H1 (cell line): ENCODE results near the gene MSI2. TPM values are rescaled to one million over a fixed set of nuclear protein-coding genes. Genes with fewer than 3 reads are reported as not detected.

Source experiments
- CTCF ChIA-PET: fragments of 300-600 bp; sonication (Branson Sonifier 250); formaldehyde crosslinking; loops from one replicate; lab custom pipeline; 2021; ENCODE audit not compliant: partially characterized antibody; lab: Charles Lee
- POLR2A ChIA-PET: fragments of 300-600 bp; sonication (Branson Sonifier 250); formaldehyde crosslinking; loops from one replicate; lab custom pipeline; 2021; ENCODE audit warnings: inconsistent platforms; ENCODE audit not compliant: partially characterized antibody; lab: Charles Lee
- DNase-seq, 2 experiments: peaks; one replicate each; pipeline versions ENCODE4 v3.0.0 to v3.0.0-alpha.2; 2010 to 2022; ENCODE audit warnings: low spot score in 2 of 2, low read depth in 1 of 2, mixed read lengths in 1 of 2
- FAIRE-seq: peaks from 2 replicates; lab custom pipeline; 2011; peaks lifted over from hg19 to GRCh38; lab: Jason Lieb, UNC
- H2AFZ ChIP-seq: 2 replicates; pipeline ENCODE4 v1.8.1; 2012; ENCODE audit warnings: low read length, inconsistent platforms
- H2AK5ac ChIP-seq: 2 replicates; pipeline ENCODE4 v1.6.1; 2013; ENCODE audit warnings: low read depth, low read length
- H2BK120ac ChIP-seq: replicated peaks from 2 replicates; pipeline ENCODE3; 2013; ENCODE audit warnings: low read depth, low read length, inconsistent platforms
- H2BK12ac ChIP-seq: 2 replicates; pipeline ENCODE4 v1.6.1; 2013; ENCODE audit warnings: low read depth, low read length
- H2BK15ac ChIP-seq: 2 replicates; pipeline ENCODE4 v1.6.1; 2013; ENCODE audit warnings: low read length
- H2BK20ac ChIP-seq: 2 replicates; pipeline ENCODE4 v1.6.1; 2013; ENCODE audit warnings: low read length
- H2BK5ac ChIP-seq: 2 replicates; pipeline ENCODE4 v1.6.1; 2013; ENCODE audit warnings: low read depth, low read length
- H3K14ac ChIP-seq: 2 replicates; pipeline ENCODE4 v1.6.1; 2013; ENCODE audit warnings: inconsistent platforms; ENCODE audit not compliant: insufficient read length
- H3K18ac ChIP-seq: 2 replicates; pipeline ENCODE4 v1.6.1; 2013; ENCODE audit warnings: low read length; ENCODE audit errors: extremely low read depth
- H3K23ac ChIP-seq: 2 replicates; pipeline ENCODE4 v1.6.1; 2013; ENCODE audit warnings: inconsistent platforms; ENCODE audit not compliant: insufficient read length
- H3K23me2 ChIP-seq: 2 replicates; pipeline ENCODE4 v1.6.1; 2013; ENCODE audit warnings: low read depth, low read length
- H3K27ac ChIP-seq: 2 replicates; pipeline ENCODE4 v1.6.1; 2011; ENCODE audit warnings: low read depth, low read length, inconsistent platforms
- H3K27me3 ChIP-seq, 4 experiments: replicated peaks in 1 of 4; 1 replicate in 1 of 4; 2 replicates in 3 of 4; pipeline versions ENCODE4 v1.6.1 to v1.8.1; 2011 to 2013; ENCODE audit warnings: low read length in 3 of 4, mild to moderate bottlenecking in 3 of 4, inconsistent platforms in 2 of 4, mixed read lengths in 2 of 4, moderate library complexity in 1 of 4; ENCODE audit not compliant: control insufficient read depth in 3 of 4, insufficient read depth in 3 of 4; ENCODE audit errors: extremely low read depth in 1 of 4
- H3K36me3 ChIP-seq, 4 experiments: 2 replicates each; pipeline versions ENCODE4 v1.6.1 to v1.8.1; 2011 to 2013; ENCODE audit warnings: mild to moderate bottlenecking in 4 of 4, low read length in 3 of 4, moderate library complexity in 2 of 4, control low read depth in 1 of 4, inconsistent platforms in 1 of 4; ENCODE audit not compliant: insufficient read depth in 4 of 4, control insufficient read depth in 2 of 4
- H3K4ac ChIP-seq: replicated peaks from 2 replicates; pipeline ENCODE3; 2013; ENCODE audit warnings: low read length, low read depth, mixed read lengths, inconsistent platforms; ENCODE audit not compliant: insufficient read length
- H3K4me1 ChIP-seq, 4 experiments: replicated peaks in 1 of 4; 1 replicate in 1 of 4; 2 replicates in 3 of 4; pipeline versions ENCODE4 v1.6.1 to v1.8.1; 2011 to 2013; ENCODE audit warnings: low read length in 3 of 4, inconsistent platforms in 2 of 4, mixed read lengths in 1 of 4; ENCODE audit not compliant: insufficient read depth in 4 of 4, control insufficient read depth in 3 of 4
- H3K4me2 ChIP-seq, 2 experiments: 2 replicates each; pipeline versions ENCODE4 v1.6.1 to v1.8.1; 2011 to 2013; ENCODE audit warnings: low read depth in 2 of 2, low read length in 2 of 2, control low read depth in 1 of 2, inconsistent platforms in 1 of 2, mild to moderate bottlenecking in 1 of 2; ENCODE audit not compliant: insufficient read depth in 1 of 2
- H3K4me3 ChIP-seq, 4 experiments: fragments of 200-600, 300-600 bp in 1 of 4; sonication (generic), shearing (Covaris generic), sonication (Bioruptor Twin) in 1 of 4; 2 replicates each; pipeline versions ENCODE4 v1.5.1 to v1.8.1; 2011 to 2016; ENCODE audit warnings: low read length in 4 of 4, low read depth in 3 of 4, control low read depth in 2 of 4, inconsistent platforms in 2 of 4, mild to moderate bottlenecking in 2 of 4, mixed read lengths in 1 of 4, moderate library complexity in 1 of 4; ENCODE audit not compliant: insufficient read depth in 2 of 4; ENCODE audit errors: extremely low read depth in 1 of 4
- H3K56ac ChIP-seq: replicated peaks from 2 replicates; pipeline ENCODE3; 2013; ENCODE audit warnings: low read depth, mild to moderate bottlenecking, mixed read lengths, low read length, inconsistent platforms; ENCODE audit not compliant: insufficient read length
- H3K79me1 ChIP-seq: 2 replicates; pipeline ENCODE4 v1.6.1; 2013; ENCODE audit warnings: low read depth, low read length, control low read depth
- H3K79me2 ChIP-seq, 2 experiments: 2 replicates each; pipeline versions ENCODE4 v1.6.1 to v1.8.1; 2012 to 2013; ENCODE audit warnings: low read length in 2 of 2, mild to moderate bottlenecking in 2 of 2, inconsistent platforms in 1 of 2; ENCODE audit not compliant: insufficient read depth in 2 of 2, control insufficient read depth in 1 of 2
- H3K9ac ChIP-seq, 4 experiments: replicated peaks in 1 of 4; 1 replicate in 1 of 4; 2 replicates in 3 of 4; pipeline versions ENCODE4 v1.6.1 to v1.8.1; 2011 to 2013; ENCODE audit warnings: low read depth in 3 of 4, low read length in 3 of 4, control low read depth in 2 of 4, mild to moderate bottlenecking in 2 of 4, moderate library complexity in 2 of 4, inconsistent platforms in 1 of 4; ENCODE audit errors: extremely low read depth in 1 of 4
- H3K9me3 ChIP-seq, 2 experiments: 2 replicates each; pipeline versions ENCODE4 v1.6.1 to v1.8.1; 2012 to 2013; ENCODE audit warnings: mild to moderate bottlenecking in 2 of 2, moderate library complexity in 2 of 2, control low read depth in 1 of 2, inconsistent platforms in 1 of 2, low read depth in 1 of 2, low read length in 1 of 2, mixed read lengths in 1 of 2; ENCODE audit not compliant: insufficient read depth in 2 of 2
- H4K20me1 ChIP-seq, 2 experiments: replicated peaks in 1 of 2; 2 replicates each; pipeline versions ENCODE3 to v1.8.1; 2011 to 2013; ENCODE audit warnings: inconsistent platforms in 2 of 2, low read length in 2 of 2, mild to moderate bottlenecking in 1 of 2; ENCODE audit not compliant: insufficient read depth in 2 of 2, control insufficient read depth in 1 of 2
- H4K5ac ChIP-seq: 2 replicates; pipeline ENCODE4 v1.6.1; 2013; ENCODE audit warnings: low read length, low read depth, mixed read lengths, inconsistent platforms; ENCODE audit not compliant: insufficient read length
- H4K8ac ChIP-seq: 2 replicates; pipeline ENCODE4 v1.8.0; 2013; ENCODE audit warnings: mild to moderate bottlenecking, moderate library complexity, low read length, inconsistent platforms; ENCODE audit not compliant: insufficient read depth; ENCODE audit errors: extremely low read depth
- H4K91ac ChIP-seq: replicated peaks from 2 replicates; pipeline ENCODE3; 2013; ENCODE audit warnings: low read length, mixed read lengths, inconsistent platforms; ENCODE audit not compliant: insufficient read length
- BRCA1 ChIP-seq: IDR thresholded peaks from 2 replicates; pipeline ENCODE4 v1.6.1; 2012; ENCODE audit warnings: low read depth, low read length, improper control_type of control experiment
- EGR1 ChIP-seq: IDR thresholded peaks from 2 replicates; pipeline ENCODE4 v1.6.1; 2011; ENCODE audit warnings: low read depth, low read length, borderline replicate concordance
- EP300 ChIP-seq, 2 experiments: IDR thresholded peaks; 1 replicate in 1 of 2; 2 replicates in 1 of 2; pipeline ENCODE4 v1.6.1; 2011 to 2012; ENCODE audit warnings: low read depth in 2 of 2, low read length in 2 of 2, mild to moderate bottlenecking in 2 of 2, borderline replicate concordance in 1 of 2, inconsistent platforms in 1 of 2, moderate library complexity in 1 of 2
- RBBP5 ChIP-seq: IDR thresholded peaks from 2 replicates; pipeline ENCODE4 v1.7.1; 2012; ENCODE audit warnings: low read depth, mild to moderate bottlenecking, inconsistent platforms, low read length, moderate library complexity, borderline replicate concordance
- SAP30 ChIP-seq: fragments of 300-600 bp; sonication (generic); IDR thresholded peaks from 2 replicates; pipeline ENCODE4 v1.7.1; 2012; ENCODE audit warnings: low read length, moderate library complexity, mild to moderate bottlenecking, inconsistent platforms; ENCODE audit not compliant: insufficient read depth, insufficient replicate concordance
- SP1 ChIP-seq: IDR thresholded peaks from 2 replicates; pipeline ENCODE4 v1.6.1; 2011; ENCODE audit warnings: low read depth, low read length
- WGBS, 2 experiments: shearing (Covaris generic) in 1 of 2; methylation state at CpG; one replicate each; pipeline versions ENCODE4 v1.1.6 to v1.1.7; 2013 to 2015; ENCODE audit warnings: low lambda C conversion rate in 2 of 2, mixed read lengths in 2 of 2, inconsistent platforms in 1 of 2, low coverage in 1 of 2, missing lambda C conversion rate in 1 of 2; ENCODE audit not compliant: insufficient replicate concordance in 2 of 2, insufficient coverage in 1 of 2, insufficient read length in 1 of 2; ENCODE audit errors: extremely low coverage in 1 of 2, missing lambda C conversion rate in 1 of 2; 5-methylcytosine and 5-hydroxymethylcytosine counted together
- polyA plus RNA-seq, 7 experiments: library from polyadenylated mRNA; depleted of rRNA in 3 of 7; stranded (reverse) in 5 of 7; unstranded in 2 of 7; fragments of >200 nt in 5 of 7; fragments of 200-250 nt in 2 of 7; gene quantifications; 1 replicate in 5 of 7; 2 replicates in 1 of 7; 4 replicates in 1 of 7; pipeline versions ENCODE4 v1.2.1 to v1.2.3, GENCODE V29; 2011 to 2013; ENCODE audit warnings: missing spikeins in 2 of 7, mixed read lengths in 2 of 7
- total RNA-seq: library from RNA; stranded (reverse); fragmentation: NEBNext Ultra II Directional; extraction: Animal tissue kit (Norgen Biotek cat#: 25700); gene quantifications from 2 replicates; pipeline ENCODE4 v1.2.1, GENCODE V29; 2021
- TF ChIP-seq, protein P1 (sequence below): IDR thresholded peaks from 2 replicates; pipeline ENCODE4 v1.6.1; 2011; ENCODE audit warnings: low read depth, mild to moderate bottlenecking, low read length; ENCODE audit not compliant: insufficient read depth

The MSI2 gene
- total and polyA plus RNA-seq, 2 of the 8 experiments (the other 6 are each of a cell fraction or from before 2014, with no cell fraction given), result 36.7 to 80.6 TPM

DNA sequence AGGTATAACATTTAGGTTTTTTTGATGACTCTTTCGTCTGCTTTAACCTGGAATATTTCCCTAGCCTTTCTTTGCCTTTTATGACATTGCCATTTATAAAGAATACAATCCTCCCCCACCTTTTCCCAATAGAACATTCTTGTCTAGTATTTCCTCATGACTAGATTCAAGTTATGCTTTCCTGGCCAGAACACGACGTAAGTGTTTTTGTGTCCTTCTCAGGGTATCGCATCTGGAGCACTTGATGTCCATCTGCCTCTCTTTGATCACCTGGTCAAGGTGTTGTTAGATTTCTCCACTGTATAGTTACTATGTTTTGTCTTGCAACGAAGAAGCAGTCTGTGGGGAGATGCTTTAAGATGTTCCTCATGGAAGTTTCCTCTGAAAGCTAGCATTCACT lies 87.4 kb downstream of the MSI2 start:
- CTCF ChIA-PET, result no interaction called here
- no peak for FAIRE-seq

More for the DNA sequence above, 87.4 kb downstream of the MSI2 start:
- DNase-seq, result no peak
- no peak overlapping the region for H3K56ac ChIP-seq
- 94% methylated on average over 5 of the region's 5 CpGs; no CpG with 5 or more reads in 1 of the 2 experiments for WGBS, 2 experiments
- H3K23me2 ChIP-seq, result no peaks in the 10 kb centered on the region
- H2BK20ac ChIP-seq, result no peak overlapping the region
- H3K23ac ChIP-seq, result no peak overlapping the region
- H3K4me1 ChIP-seq, result peaks cover 10 to 26% (median 16%) of the 10 kb centered on the region in 4 experiments
- no peak overlapping the region for H2AK5ac ChIP-seq
- no peak overlapping the region for H3K14ac ChIP-seq
- no peaks in the 10 kb centered on the region for H3K27me3 ChIP-seq
- peaks cover 2 to 6% of the 10 kb centered on the region in 2 experiments for H4K20me1 ChIP-seq
- TF ChIP-seq RBBP5 (no peak), BRCA1 (no peak), SAP30 (no peak), EGR1 (no peak), SP1 (no peak), EP300 (IDR thresholded peaks at IDR 0.05; ENCODE audit: borderline replicate concordance in 1 of 2, low read depth in 2 of 2, low read length in 2 of 2) (no peak)
- TF ChIP-seq, protein P1, sequence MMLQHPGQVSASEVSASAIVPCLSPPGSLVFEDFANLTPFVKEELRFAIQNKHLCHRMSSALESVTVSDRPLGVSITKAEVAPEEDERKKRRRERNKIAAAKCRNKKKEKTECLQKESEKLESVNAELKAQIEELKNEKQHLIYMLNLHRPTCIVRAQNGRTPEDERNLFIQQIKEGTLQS, result no peak
- TF ChIP-seq, all 59 proteins: peak for 0
- H3K4me2 ChIP-seq, result no peak overlapping the region
- no peak overlapping the region for H3K18ac ChIP-seq
- H3K36me3 ChIP-seq, result peaks cover 4 to 12% (median 7%) of the 10 kb centered on the region in 4 experiments; a peak in 5 of 8 replicates
- H2BK5ac ChIP-seq, result no peak overlapping the region
- H3K4me3 ChIP-seq, result no peak overlapping the region
- no peak overlapping the region for H2BK12ac ChIP-seq
- H2BK15ac ChIP-seq, result no peak overlapping the region
- no peaks in the 10 kb centered on the region for H3K9me3 ChIP-seq
- H3K4ac ChIP-seq, result no peak overlapping the region
- H2BK120ac ChIP-seq, result no peak overlapping the region
- H2AFZ ChIP-seq, result no peak overlapping the region
- H3K27ac ChIP-seq, result no peak overlapping the region
- no peak overlapping the region for H4K5ac ChIP-seq
- no peak overlapping the region for H4K8ac ChIP-seq
- no peak overlapping the region for H4K91ac ChIP-seq
- H3K9ac ChIP-seq, result no peak overlapping the region
- peaks cover 0 to 40% of the 10 kb centered on the region in 2 experiments; a peak in 3 of 4 replicates for H3K79me2 ChIP-seq
- POLR2A ChIA-PET, result no interaction called here
- peaks cover 10% of the 10 kb centered on the region for H3K79me1 ChIP-seq
